Suprapubic skin (tissue), 3 donors: ENCODE data around the gene OTUB2.

ENCODE experiments used
- CTCF ChIP-seq, 2 donors: fragments of 200-600 bp in 1 of 2; fragments of 450-650 bp in 1 of 2; sonication (generic) in 1 of 2; IDR thresholded peaks; one replicate each; pipeline ENCODE4 v1.5.1; 2016 to 2019; ENCODE audit warnings: antibody characterized with exemption in 2 of 2, mild to moderate bottlenecking in 1 of 2, moderate library complexity in 1 of 2
- EP300 ChIP-seq: sonication (generic); formaldehyde crosslinking; IDR thresholded peaks from one replicate; pipeline ENCODE4 v1.6.1; 2017; ENCODE audit warnings: antibody characterized with exemption
- POLR2A ChIP-seq, 2 donors: fragments of 450-650 bp; IDR thresholded peaks; one replicate each; pipeline ENCODE4 v1.6.1; 2017; ENCODE audit warnings: antibody characterized with exemption in 2 of 2, mild to moderate bottlenecking in 2 of 2, moderate library complexity in 2 of 2

GRCh38 chr14:93991212-93991611, 34.9 kb upstream of the OTUB2 start:
- TF ChIP-seq POLR2A (IDR thresholded peaks at IDR 0.05) (no peak), CTCF (IDR thresholded peaks at IDR 0.05) (no peak), EP300 (no peak)
